GM18858 (cell line): Measurements from ENCODE around the gene CES5A.
"Not testable (repeated sequence)": the region's sequence is repeated elsewhere in the genome, so short reads cannot be mapped to it uniquely, and the experiment has no call there.

Experiments
- ATAC-seq: cut with Tn5 transposase; IDR thresholded peaks from one replicate; pipeline ENCODE4 v1.9.1; 2021; ENCODE audit not compliant: unreplicated experiment

CES5A gene

DNA sequence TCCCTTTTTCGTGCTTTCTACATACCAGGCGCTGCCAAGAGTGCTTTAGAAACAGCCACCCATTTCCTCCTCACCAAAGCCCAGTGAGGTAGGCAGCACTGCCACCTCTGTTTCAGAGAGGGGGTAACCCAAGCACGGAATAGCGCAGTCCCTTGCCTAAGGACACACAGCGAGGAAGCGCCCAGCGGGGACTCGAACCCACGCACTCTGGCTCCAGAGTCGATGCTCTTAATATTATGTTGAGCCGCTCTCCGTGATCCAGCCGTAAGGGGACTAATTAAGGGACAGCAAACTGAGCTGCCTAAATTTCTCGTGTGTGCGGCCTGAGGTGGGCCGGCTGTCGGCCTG lies 42.8 kb downstream of the CES5A start:
- ATAC-seq: no peak

DNA sequence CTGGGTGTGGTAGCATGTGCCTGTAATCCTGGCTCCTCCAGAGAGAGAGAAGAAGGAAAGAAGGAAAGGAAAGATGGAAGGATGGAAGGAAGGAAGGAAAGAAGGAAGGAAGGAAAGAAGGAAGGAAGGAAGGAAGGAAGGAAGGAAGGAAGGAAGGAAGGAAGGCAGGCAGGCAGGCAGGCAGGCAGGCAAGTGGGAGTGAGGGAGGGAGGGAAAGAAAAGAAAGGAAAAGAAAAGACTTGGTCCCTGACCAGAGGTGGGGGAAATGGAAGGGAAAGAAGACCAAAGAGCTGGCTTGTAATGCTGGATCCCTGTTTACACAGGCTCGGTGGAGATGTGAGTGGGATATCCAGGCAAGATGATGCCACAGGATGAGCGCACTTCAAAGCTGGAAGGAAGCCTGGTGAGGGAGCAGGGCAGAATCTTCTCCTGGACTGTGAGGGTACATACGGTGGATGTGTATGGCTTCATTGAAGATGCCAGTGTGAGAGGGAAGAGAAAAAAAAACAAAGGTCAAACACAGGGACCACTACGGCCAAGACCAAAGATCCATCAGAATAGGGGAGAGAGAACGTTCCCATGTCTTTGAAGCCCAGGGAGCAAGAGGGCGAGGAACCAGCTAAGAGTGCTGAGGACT lies 44.4 kb downstream of the CES5A start:
- ATAC-seq: no peak

DNA sequence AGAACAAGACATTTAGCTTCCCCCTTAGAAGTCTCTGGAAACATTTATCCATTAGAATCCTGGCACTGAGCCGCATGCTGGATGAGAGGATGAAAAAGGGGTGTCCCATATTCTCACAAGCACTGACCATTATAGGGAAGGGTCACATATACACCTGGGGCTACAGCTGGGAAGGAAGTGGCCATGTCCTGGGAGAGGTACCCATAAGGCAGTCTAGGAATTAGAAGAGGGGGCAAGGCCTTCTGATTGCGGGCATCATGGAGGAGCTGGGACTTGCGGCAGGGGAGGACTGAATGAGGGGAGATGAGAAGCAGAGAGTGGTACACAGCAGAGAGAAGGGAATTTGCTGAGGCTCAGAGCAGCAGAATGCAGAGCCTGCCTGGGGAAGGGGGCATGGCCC lies 45.9 kb downstream of the CES5A start:
- ATAC-seq: not testable (repeated sequence)

- no peak for ATAC-seq
These were observed 46.5 kb downstream of the CES5A start for GRCh38 chr16:55828680-55829079.

DNA sequence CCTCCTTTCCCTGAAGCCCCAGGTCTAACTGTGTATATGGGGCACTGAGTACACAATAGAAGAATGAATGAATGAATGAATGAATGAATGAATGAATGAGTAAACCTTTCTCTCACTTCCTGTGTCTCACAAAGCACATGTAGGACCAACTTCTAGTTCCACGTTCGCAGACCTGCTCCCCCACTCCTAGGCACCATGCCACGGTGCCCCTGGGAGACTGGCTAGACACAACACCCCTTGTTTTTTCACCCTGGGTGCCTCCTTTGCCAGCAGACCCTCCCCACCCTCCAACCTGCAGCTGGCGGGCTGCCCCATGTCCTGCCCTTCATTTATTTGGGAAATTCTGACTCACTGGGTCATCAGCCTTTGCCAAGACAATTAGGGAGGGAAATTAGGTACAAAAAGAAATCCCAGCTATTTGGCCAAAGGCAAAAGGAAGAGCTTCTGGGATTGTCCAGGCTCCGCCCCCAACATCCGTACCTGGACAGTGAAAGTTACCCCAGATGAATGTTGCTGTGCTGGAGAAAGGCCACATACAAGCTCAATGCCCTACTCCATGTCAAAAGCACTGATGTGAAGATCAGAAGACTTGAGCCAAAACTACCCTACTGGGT lies 50.0 kb downstream of the CES5A start:
- no peak for ATAC-seq

- no peak for ATAC-seq
These were observed 50.6 kb downstream of the CES5A start for GRCh38 chr16:55824473-55825000.

- no peak for ATAC-seq
These were observed 52.8 kb downstream of the CES5A start for GRCh38 chr16:55822280-55822810.

DNA sequence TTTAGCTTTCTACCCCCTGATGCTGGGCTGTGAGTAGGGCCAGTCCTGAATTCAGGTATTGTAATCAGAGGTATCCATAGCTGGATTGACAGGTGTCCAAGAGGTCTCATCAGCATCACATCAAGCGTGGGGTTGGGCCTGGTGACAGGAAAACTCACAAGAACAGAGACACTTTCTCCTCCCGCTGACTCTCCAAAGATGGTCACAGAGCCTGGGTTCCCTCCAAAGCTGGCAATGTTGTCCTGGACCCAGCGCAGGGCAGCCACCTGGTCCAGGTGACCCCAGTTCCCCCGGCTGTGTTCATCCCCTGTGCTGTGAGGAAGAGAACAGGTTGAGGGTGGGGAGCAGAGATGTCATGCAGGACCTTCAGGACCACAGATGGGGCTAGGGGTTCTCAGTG lies 54.0 kb downstream of the CES5A start:
- no peak for ATAC-seq

DNA sequence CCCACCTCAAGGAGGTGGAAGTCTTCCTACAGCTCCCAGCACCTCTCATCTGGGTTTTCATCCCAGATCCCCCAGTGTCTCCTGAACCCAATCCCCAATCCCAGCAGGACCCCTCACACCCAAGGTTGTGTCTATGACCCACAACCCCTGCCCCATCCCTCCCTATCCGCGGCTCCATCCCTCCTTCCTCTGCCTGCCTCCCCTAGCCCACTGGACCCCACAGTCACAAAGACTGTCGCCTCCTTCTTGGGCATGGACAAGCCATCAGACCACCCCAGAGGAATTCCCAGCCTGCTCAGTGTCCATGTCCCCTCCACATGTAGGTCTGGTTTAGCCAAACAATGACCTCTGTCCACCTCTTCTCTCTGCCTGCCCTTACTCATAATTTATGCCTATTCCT lies 54.6 kb downstream of the CES5A start:
- ATAC-seq: no peak

DNA sequence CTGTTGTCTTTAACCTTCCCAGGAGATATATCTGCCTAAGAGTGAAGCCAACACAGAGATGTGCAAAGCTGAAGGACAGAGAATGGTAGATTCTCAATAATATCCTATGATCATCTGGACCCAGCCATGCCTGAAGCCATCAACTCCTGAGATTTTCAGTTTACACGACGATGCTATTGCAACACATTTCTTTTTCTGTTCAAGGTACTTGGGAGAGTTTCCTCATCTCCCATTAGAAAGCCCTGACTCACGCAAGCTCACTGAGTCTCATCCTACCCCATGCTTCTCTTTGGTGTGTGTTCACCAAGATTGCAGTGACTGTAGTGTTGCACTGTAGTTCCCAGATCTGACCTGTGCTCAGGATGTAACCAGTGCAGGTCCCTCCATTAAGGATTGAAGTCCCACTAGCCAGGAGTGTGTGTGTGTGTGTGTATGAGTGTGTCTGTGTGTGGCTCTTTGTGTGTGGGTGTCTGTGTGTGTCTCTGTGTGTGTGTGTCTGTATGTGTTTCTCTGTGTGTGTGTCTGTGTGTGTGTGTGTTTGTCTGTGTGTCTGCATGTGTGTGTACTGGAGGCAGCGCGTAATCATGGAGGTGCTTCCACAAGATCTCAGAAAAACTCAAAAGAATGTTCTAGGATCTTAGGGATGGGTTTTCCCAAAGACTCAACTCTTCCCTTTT lies 57.8 kb downstream of the CES5A start:
- no peak for ATAC-seq

DNA sequence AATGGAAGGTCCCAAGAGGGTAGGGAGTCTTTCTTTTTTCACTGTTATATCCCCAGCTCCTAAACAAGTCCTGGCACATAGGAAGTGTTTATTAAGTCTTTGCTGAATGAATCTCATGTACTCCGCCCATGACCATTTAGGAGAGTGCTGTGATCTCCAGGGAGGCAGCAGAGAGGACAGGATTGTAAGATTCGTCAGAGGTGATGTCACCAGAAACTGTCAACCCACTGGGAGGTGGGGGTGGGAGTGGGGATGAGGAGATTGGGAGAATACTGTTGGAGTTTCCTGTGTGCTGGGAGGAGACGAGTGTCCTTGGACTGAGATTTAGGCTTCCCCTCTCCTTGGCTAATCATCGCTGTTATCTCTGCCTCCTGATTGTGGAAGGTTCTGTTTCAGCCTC lies 59.0 kb downstream of the CES5A start:
- ATAC-seq: not testable (repeated sequence)

- ATAC-seq: no peak
These were observed 59.9 kb downstream of the CES5A start for GRCh38 chr16:55815320-55815719.

GRCh38 chr16:55814174-55814573 lies 61.0 kb downstream of the CES5A start:
- not testable (repeated sequence) for ATAC-seq

DNA sequence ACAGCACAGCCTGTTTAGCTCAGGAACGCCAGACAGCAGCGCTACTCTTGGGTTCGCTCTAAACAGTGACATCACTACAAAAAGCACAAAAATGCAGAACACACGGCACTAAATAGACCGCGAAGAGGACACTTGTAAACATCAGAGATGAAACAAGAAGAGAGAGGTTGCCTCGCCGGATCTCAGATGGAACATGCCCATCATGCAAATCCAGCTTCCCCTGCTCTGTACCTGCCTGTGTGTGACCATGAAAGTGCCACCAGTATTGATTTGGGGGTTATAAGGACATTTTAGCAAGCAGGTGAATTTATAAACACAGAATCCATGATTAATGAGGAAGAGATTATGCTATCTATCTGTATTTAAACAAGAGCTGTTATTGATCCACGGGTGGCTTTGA lies 61.4 kb downstream of the CES5A start:
- ATAC-seq: not testable (repeated sequence)

DNA sequence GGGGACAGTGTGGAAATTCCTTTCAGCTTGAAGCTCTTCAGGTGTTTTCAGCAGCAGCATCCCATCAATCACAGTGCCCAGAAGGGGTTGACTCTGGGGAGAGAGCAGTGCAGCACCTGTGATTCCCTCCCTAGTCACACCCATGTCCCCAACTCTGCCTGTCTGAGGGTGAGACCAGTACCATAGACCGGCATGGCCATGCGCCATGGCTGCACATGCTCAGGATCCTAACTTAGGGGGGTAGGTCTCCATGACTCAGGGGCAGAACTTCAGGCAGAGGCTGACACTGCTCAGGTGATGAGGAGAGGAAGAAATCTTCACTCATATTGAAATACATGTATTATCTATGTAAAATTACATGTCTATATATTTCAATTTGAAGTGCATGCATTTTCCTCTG lies 62.2 kb downstream of the CES5A start:
- ATAC-seq: no peak

DNA sequence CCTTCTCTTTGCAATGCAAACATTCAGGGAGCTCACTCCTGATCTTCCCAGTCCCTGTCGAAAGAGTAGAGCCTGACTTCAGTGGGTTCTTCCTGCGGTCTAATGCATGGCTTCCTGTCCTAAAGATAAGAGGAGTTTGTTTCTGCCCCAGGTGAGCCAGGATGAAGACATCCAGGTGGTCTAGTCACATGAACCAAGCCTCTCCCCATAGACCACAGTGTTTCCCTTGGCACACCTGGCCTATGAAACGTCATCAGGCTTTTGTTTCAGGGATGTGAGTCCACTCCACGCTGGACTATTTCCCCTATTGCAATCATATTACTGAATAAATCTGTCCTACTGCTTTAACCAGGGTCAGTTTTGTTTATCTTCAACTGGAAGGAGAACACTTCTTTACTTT lies 63.4 kb downstream of the CES5A start:
- ATAC-seq: no peak

- no peak for ATAC-seq
These were observed 64.7 kb downstream of the CES5A start for GRCh38 chr16:55810451-55810961.

DNA sequence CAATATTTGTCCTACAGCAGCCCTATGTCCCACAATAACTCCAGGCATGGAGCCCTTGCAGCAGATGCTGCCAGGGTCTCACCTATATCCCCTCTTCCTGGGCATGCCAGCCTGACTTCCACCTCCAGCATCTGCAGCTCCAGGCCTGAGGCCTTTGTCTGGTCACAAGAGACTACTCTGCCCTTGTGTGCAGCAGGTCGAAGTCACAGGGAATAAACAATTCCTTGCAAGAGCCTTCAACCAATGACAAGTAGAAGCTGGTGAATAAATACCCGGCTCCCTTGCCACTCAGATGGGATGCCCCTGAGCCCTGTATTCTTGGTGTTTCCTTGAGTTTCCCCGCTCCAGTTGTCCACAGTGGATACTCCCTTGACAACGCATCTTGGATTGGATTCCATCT lies 65.3 kb downstream of the CES5A start:
- ATAC-seq: no peak

DNA sequence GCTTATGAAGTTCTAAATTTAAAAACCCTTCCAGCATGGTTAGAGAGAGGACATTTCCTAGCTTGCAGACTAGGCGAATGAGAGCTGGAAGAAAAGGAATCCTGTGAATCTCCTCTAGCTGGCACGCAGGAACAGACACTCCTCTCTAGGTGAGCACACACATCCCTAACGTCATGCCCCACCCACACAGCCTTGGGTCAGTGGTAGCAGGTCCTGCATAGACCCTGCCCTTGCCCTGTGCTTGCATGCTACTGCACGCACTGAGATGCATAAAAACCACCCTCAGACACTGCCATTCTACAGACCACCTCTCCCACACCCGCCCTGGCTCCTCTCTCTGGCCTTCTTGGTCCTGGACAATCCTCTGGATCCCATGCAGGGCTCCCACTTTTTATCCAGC lies 65.8 kb downstream of the CES5A start:
- no peak for ATAC-seq

DNA sequence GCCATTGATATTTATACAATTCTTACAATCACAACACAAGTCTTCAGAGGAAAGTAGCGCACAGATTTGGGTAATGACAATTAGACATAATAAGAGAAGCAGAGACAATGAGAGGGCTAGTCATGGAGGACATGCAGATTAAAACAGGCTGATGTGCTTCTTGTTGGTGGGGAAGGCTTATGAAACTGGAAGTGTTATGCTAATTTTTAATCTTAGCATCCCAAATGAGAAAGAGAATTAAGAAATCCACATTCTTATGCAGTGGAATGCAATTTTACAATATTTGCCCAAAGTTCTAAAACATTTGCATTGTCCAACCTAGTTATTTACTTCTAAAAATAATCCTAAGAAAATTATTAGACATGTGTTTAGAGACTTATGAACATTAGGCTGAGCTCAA lies 66.9 kb downstream of the CES5A start:
- not testable (repeated sequence) for ATAC-seq

DNA sequence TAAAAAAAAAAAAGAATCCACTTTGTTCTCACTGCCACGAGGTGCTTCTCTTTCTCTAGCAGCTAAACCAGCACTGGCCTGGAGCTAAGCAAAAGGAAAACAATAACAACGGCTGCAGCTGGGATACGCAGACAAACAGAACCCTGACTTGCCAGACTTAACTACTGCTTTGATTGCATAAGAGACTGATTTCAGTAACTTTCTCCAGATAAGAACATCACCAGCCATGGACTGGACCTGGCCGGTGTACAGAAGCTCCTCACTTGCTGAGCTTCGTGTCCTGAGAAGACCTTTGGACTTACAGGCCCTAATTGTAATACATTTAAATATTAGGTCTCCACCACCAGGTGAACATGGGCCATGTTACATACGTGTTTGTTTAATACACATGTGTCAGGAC lies 70.1 kb downstream of the CES5A start:
- not testable (repeated sequence) for ATAC-seq

DNA sequence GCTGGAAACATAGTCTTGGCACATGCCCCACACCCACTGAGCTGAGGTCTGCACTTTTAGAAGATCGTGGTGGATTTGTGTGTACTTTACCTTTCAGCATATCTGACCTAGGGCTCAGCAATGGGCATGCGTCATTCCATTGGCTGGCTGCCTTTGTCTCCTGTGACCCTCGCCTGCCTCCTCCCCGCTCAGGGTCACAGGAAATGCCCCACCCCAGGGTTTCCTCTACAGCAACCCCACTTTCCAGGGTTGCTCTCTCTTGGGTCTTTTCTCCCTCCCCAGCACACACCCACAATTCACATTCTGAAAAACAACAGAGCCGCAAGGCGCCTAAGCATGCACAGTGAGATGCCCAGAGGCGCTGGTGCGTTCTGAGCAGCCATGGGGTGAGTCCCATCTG lies 71.5 kb downstream of the CES5A start:
- ATAC-seq: not testable (repeated sequence)
